Dermis lymphatic vessel endothelial cell (primary cell): Measurements from ENCODE around the gene PRDM5. TPM values are rescaled to one million over a fixed set of nuclear protein-coding genes. Genes with fewer than 3 reads are reported as not detected.

Source experiments
- total RNA-seq: library from RNA; depleted of rRNA; stranded (reverse); fragments of >200 nt; gene quantifications from 2 replicates; pipeline ENCODE4 v1.2.1, GENCODE V29; 2014

Gene PRDM5
- 6.2 and 7.4 TPM in 2 replicates for total RNA-seq

DNA sequence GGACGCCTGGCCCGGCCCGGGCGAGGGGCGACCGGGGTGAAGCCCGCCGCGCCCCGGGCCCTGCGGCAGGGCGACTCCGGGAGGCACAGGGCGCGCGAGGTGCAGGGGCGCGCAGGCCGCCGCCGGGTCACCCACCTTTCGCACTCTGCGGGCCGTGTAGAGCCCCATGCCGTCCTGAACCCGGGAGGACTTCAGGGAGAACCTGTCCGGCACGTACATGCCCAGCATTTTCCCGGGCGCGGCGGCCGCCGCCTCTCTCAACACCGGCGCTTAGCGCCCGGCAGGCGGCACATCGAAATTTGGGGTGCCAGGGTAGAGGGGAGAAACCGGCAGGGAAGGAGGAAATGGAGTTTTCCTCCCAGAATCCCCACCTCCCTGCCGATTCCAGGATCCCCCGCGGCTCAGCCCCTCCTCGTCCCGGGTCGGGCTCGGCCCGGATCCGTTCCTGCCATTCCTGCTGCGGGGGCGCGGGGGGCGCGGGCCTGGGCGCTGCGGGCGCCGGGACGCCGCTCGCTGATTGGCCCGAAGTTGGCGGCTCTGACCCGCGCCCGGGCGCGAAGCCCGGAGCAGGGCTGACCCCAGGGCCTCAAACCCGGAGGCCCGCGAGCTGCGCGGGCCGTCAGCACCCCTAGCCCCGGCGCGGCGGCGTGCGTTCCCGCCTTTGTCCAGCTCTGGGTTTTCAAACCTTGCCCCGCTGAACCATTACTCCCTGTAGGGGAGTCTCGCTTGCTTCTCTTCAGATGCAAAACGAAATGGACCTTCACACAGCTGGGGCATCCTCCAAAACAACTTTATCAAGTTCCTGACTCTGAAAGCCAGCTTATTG, at the start of gene PRDM5:
Gene PRDM5 (minus strand): TSS at position 346 of the 826 bp plus-strand sequence. CDS start 118 bp downstream, at position 228.

Other genes with a start within 250 kb of the PRDM5 start
- gene NDNF, start 149.8 kb upstream of the PRDM5 start, total RNA-seq = 0.87 and 3.4 TPM in 2 replicates
- 0.09 and 0.11 TPM in 2 replicates for gene TNIP3, start 241.6 kb upstream of the PRDM5 start, total RNA-seq